ENCODE results near the gene WDR86. TPM values are rescaled to one million over a fixed set of nuclear protein-coding genes. Genes with fewer than 3 reads are reported as not detected.

WDR86 gene
- total and polyA plus RNA-seq, 8 donors: 0.85 to 24.1 (median 19.5) TPM

DNA sequence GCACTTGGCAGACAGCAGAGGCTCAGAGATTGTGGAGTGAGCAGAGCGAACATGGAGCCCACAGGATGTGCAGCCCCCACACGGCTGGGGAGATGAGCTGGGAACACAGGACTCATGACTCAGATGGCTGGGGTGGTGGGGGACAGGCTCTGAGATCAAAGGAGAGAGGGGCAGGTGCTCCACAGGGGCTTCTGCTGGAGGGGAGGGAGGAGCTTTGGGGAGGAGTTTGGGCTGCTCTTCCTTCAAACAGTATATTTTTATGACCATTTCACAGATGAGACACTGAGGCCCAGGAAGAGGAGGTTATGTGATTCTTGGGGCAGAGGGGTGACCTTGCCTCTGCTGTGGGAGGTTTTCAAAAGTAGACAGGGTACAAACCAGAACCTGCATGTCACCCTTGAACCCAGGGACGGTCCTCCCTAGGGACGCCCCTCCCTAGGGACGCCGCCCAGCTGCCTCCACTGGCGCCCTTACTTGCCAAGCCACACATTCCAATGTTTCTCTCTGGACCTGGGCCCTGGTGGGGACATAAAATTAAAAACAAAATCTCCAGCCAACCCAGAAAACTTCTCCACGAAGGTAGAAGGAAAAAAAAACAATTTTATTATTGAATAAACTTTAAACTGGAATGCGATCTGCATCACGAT is 31.1 kb upstream of the WDR86 start:
- peak in 1 of 4 donors; percentile 10 for DNase-seq
- no peaks in the 10 kb centered on the region for H3K36me3 ChIP-seq
- TF ChIP-seq, protein P1, sequence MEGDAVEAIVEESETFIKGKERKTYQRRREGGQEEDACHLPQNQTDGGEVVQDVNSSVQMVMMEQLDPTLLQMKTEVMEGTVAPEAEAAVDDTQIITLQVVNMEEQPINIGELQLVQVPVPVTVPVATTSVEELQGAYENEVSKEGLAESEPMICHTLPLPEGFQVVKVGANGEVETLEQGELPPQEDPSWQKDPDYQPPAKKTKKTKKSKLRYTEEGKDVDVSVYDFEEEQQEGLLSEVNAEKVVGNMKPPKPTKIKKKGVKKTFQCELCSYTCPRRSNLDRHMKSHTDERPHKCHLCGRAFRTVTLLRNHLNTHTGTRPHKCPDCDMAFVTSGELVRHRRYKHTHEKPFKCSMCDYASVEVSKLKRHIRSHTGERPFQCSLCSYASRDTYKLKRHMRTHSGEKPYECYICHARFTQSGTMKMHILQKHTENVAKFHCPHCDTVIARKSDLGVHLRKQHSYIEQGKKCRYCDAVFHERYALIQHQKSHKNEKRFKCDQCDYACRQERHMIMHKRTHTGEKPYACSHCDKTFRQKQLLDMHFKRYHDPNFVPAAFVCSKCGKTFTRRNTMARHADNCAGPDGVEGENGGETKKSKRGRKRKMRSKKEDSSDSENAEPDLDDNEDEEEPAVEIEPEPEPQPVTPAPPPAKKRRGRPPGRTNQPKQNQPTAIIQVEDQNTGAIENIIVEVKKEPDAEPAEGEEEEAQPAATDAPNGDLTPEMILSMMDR (IDR thresholded peaks at IDR 0.05): no peak
- peaks cover 7 to 12% of the 10 kb centered on the region in 2 donors for H3K4me1 ChIP-seq
- peak; percentile 15 for ATAC-seq
- no peaks in the 10 kb centered on the region for H3K9me3 ChIP-seq
- H3K4me3 ChIP-seq: no peak overlapping the region
- peaks cover 0 to 39% of the 10 kb centered on the region in 2 donors for H3K27me3 ChIP-seq
- H3K27ac ChIP-seq: no peak overlapping the region
- intact Hi-C loops (cut with DNase I): no loop called here

DNA sequence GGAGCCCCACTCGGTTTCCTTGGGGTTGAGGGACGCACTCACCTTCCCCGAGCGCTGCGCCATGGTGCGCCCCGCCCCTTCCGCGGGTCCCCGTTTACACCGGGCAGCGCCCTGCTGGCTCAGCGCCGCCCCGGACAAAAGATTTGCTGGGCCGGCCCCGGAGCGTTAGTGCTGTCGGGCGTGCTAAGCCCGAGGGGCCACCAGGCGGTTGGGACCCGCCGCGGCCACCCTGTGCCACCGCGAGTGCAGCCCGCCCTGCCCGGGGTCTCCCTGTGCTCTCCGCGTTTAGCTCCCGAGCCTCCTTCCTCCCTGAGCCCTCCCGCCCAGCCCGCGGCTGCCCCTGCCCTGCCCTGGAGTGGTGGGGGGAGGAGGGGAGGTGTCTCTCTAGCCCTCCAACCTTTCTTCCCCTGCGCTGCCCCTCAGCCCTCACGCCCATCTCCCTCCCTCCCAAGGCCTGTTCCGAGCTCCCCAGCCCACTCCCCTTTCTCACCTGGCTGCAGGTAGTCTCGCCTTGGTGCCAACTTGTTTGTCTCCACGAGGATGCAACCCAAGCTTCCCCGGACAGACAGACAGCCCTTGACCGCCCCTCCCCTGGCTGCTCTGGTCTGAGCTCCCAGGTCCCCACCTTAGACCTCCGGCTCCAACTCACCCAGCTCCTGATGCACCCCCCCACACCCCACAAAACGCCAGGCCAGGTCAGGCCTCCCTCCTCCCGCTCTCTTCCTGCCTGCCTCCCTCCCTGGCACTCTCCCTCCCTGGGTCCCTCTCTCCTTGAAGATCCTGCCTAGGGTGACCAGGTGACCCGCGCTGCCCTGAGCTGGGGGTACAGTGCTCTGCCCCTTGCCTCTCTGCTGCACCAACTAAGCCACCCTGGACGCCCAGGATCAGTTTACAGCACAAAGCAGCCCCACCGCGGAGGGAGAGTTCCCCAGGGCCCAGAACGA is 30.3 kb upstream of the WDR86 start, which contains the start of gene CRYGN:
Gene CRYGN, minus strand, starts transcription at position 287 of the 944 bp plus-strand sequence. Its CDS starts 224 bp downstream, at position 63.
- peaks cover 7 to 12% of the 10 kb centered on the region in 2 donors for H3K4me1 ChIP-seq
- peak within 1 kb of the TSS in 1 of 2 donors; percentile 14 for H3K4me3 ChIP-seq
- no peak within 1 kb of the TSS for H3K27ac ChIP-seq
- peak; percentile 39 for ATAC-seq
- TF ChIP-seq, protein P1 (IDR thresholded peaks at IDR 0.05): no peak
- peaks cover 0 to 39% of the 10 kb centered on the region in 2 donors for H3K27me3 ChIP-seq
- no peaks in the 10 kb centered on the region for H3K36me3 ChIP-seq
- intact Hi-C loops (cut with DNase I): no loop called here
- peak in 2 of 4 donors; percentile 26 to 29 for DNase-seq
- no peaks in the 10 kb centered on the region for H3K9me3 ChIP-seq

DNA sequence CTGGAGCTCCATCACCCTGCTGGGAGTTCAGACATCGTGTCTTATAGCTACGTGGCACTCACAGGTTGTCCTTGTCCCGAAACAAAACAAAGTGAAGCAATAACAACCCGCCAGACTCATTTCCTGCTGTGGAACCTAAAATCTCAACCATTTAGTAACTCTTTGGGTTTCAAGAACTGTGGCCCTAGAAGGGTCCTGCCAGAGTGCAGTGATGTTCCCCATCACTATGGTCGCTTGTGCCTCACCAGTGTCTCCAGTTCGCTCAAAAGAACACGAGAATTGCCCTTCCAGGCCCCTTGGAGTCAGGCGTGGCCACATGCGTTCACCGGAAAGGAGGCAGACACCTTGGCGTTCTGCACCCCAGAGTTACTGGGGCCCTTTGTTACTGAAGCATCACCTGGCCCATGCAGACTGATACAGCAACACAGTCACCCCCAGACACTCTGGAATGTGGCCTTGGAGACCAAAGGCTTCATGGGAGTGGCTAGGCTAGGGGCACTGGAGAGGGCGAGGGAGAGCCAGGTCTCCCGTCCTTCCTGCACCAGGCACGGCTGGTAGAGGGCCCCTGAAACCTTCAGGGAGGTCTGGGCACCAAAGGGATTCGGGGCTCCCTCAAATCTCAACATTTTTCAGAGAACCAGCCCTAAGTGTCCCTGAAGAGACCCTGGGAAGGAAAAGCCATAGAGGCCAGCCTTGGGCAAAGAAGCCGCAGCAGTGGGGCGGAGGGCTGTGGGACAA is 29.2 kb upstream of the WDR86 start:
- H3K27me3 ChIP-seq: peaks cover 0 to 39% of the 10 kb centered on the region in 2 donors
- H3K36me3 ChIP-seq: no peaks in the 10 kb centered on the region
- intact Hi-C loops (cut with DNase I): no loop called here
- no peaks in the 10 kb centered on the region for H3K9me3 ChIP-seq
- H3K27ac ChIP-seq: no peak overlapping the region
- H3K4me3 ChIP-seq: no peak overlapping the region
- TF ChIP-seq, protein P1 (IDR thresholded peaks at IDR 0.05): no peak
- ATAC-seq (no peak), DNase-seq (no peak)
- H3K4me1 ChIP-seq: peaks cover 7 to 12% of the 10 kb centered on the region in 2 donors

DNA sequence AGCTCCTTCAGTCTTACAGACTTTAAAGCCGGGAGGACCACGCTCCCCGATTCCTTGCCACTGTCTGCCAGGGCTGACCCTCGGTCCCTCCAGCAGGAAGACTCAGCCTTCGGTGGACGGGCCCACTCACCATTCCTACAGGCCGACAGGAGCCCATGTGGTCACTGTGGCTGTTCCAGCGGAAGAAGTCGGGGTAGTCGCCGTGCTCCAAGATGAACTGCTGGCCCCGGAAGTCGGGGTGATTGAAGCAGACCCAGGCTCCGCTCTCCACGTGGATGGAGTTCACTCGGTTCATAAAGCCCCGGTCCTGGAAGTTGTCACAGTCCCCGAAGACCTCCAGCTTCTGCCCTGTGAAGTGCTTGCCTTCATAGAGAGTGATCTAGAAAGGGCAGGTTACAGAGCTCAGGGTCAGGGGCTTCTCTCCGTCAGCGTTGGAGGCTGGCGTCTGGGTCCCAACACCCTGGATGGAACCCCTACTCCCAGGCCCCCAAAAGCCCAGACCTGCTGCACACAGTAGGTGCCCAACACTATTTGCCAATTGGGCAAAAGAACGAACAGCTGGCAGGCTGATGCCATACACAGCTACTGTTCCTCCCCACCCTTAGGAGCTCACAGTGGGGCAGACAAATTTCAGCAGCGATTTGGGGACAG is 28.2 kb upstream of the WDR86 start:
- ATAC-seq: no peak
- peaks cover 7 to 12% of the 10 kb centered on the region in 2 donors for H3K4me1 ChIP-seq
- H3K4me3 ChIP-seq: no peak overlapping the region
- H3K9me3 ChIP-seq: no peaks in the 10 kb centered on the region
- no peak overlapping the region for H3K27ac ChIP-seq
- peak in 1 of 4 donors; percentile 28 for DNase-seq
- intact Hi-C loops (cut with DNase I): no loop called here
- peaks cover 0 to 39% of the 10 kb centered on the region in 2 donors for H3K27me3 ChIP-seq
- no peaks in the 10 kb centered on the region for H3K36me3 ChIP-seq
- TF ChIP-seq, protein P1 (IDR thresholded peaks at IDR 0.05): no peak
